Measurements from ENCODE around the gene MYL6.

MYL6 gene

GRCh38 chr12:56127888-56128669, 30.1 kb upstream of the MYL6 start, which contains the start of gene ESYT1 (continued):
- TF ChIP-seq ZNF518A (tag by site-specific recombination; conservative IDR thresholded peaks at IDR 0.05; ENCODE audit: low read depth) = no peak
- no peak for TF ChIP-seq WT1 (tag by site-specific recombination; IDR thresholded peaks at IDR 0.05)
- TF ChIP-seq REST (tag by site-specific recombination; IDR thresholded peaks at IDR 0.05) = 0 out of 2 replicates have a peak, but pooled peaks have one; percentile 41
- TF ChIP-seq ZNF645 (tag by site-specific recombination; IDR thresholded peaks at IDR 0.05) = no peak
- TF ChIP-seq ZNF571 (tag by site-specific recombination; IDR thresholded peaks at IDR 0.05) = no peak
- no peak for TF ChIP-seq ZNF624 (tag by site-specific recombination; IDR thresholded peaks at IDR 0.05)
- peak; percentile 17; the same call in 1 of the 2 replicates for TF ChIP-seq ZNF335 (tag by site-specific recombination; conservative IDR thresholded peaks at IDR 0.05)
- no peak for TF ChIP-seq ZNF24 (tag by site-specific recombination; IDR thresholded peaks at IDR 0.05)
- TF ChIP-seq PBX3 (CRISPR knock-in tag; IDR thresholded peaks at IDR 0.05) = no peak
- TF ChIP-seq ZNF184 (tag by site-specific recombination; IDR thresholded peaks at IDR 0.05) = no peak
- TF ChIP-seq ZNF157 (tag by site-specific recombination; IDR thresholded peaks at IDR 0.05) = no peak
- TF ChIP-seq ZBTB8A (tag by site-specific recombination; IDR thresholded peaks at IDR 0.05) = peak; percentile 33; the same call in 1 of the 2 replicates
- peak; percentile 67 for TF ChIP-seq IKZF3 (tag by site-specific recombination; IDR thresholded peaks at IDR 0.05)
- TF ChIP-seq AEBP2 (tag by site-specific recombination; IDR thresholded peaks at IDR 0.05; ENCODE audit: borderline replicate concordance) = no peak
- TF ChIP-seq ZNF623 (tag by site-specific recombination; IDR thresholded peaks at IDR 0.05) = no peak
- TF ChIP-seq ZNF830 (tag by site-specific recombination; IDR thresholded peaks at IDR 0.05; ENCODE audit: low read depth) = no peak
- no peak for TF ChIP-seq GFI1B (tag by site-specific recombination; IDR thresholded peaks at IDR 0.05)
- no peak for TF ChIP-seq ZNF626 (tag by site-specific recombination; IDR thresholded peaks at IDR 0.05)
- TF ChIP-seq ZSCAN4 (tag by site-specific recombination; IDR thresholded peaks at IDR 0.05) = 0 out of 2 replicates have a peak, but pooled peaks have one; percentile 11
- no peak for TF ChIP-seq ZSCAN16 (tag by site-specific recombination; IDR thresholded peaks at IDR 0.05)
- TF ChIP-seq ZBTB26 (tag by site-specific recombination; optimal IDR thresholded peaks at IDR 0.05) = no peak
- 0 out of 2 replicates have a peak, but pooled peaks have one; percentile 45 for TF ChIP-seq ZSCAN5A (tag by site-specific recombination; IDR thresholded peaks at IDR 0.05)
